HepG2 (cell line): ENCODE data around the gene HSD3B7. TPM values are rescaled to one million over a fixed set of nuclear protein-coding genes. Genes with fewer than 3 reads are reported as not detected.

Experiments
- ATAC-seq: fragments of 200-7000 bp; cut with Tn5 transposase; 3 replicates; pipeline ENCODE4 v1.9.1; 2020; ENCODE audit warnings: mild to moderate bottlenecking, moderate library complexity
- BruUV-seq: library from RNA; stranded (reverse); fragments of 400-500 nt; replicated peaks from 2 replicates; lab custom pipeline; 2021; lab: Mats Ljungman, UMichigan
- CTCF ChIA-PET: fragments of 300-600 bp; formaldehyde crosslinking; extraction: SDS; loops from one replicate; lab custom pipeline; 2021; ENCODE audit warnings: low total read pairs, inconsistent platforms, low intra/inter-chr PET ratio; lab: Yijun Ruan, JAX
- POLR2A ChIA-PET: fragments of 350-600 bp; sonication (Branson Sonifier 250); formaldehyde crosslinking; loops from one replicate; lab custom pipeline; 2020; ENCODE audit warnings: antibody characterized with exemption, inconsistent platforms; lab: Yijun Ruan, JAX
- DNase-seq: peaks from one replicate; pipeline ENCODE4 v3.0.0-alpha.2; 2015; ENCODE audit warnings: low spot score
- FAIRE-seq: peaks from 3 replicates; lab custom pipeline; 2011; peaks lifted over from hg19 to GRCh38; lab: Jason Lieb, UNC
- H2AFZ ChIP-seq: one replicate; pipeline ENCODE4 v1.6.1; 2011; ENCODE audit warnings: low read length, inconsistent platforms
- H3K27ac ChIP-seq: fragments of 300-600 bp; 3 replicates; pipeline ENCODE4 v1.8.0; 2011; ENCODE audit warnings: mixed run types, mild to moderate bottlenecking, mixed read lengths, low read length, inconsistent platforms; ENCODE audit not compliant: insufficient read depth; ENCODE audit errors: extremely low read length
- H3K27me3 ChIP-seq, 2 experiments: fragments of 200-600 bp in 1 of 2; 2 replicates in 1 of 2; 3 replicates in 1 of 2; pipeline versions ENCODE4 v1.6.0 to v1.8.0; 2011; ENCODE audit warnings: low read length in 2 of 2, mild to moderate bottlenecking in 2 of 2, moderate library complexity in 2 of 2, inconsistent platforms in 1 of 2; ENCODE audit not compliant: insufficient read depth in 2 of 2, control insufficient read depth in 1 of 2
- H3K36me3 ChIP-seq, 2 experiments: fragments of 200-600 bp in 1 of 2; replicated peaks in 1 of 2; 2 replicates in 1 of 2; 3 replicates in 1 of 2; pipeline versions ENCODE4 v1.5.1 to v1.8.0; 2011; ENCODE audit warnings: low read length in 2 of 2, inconsistent platforms in 1 of 2; ENCODE audit not compliant: insufficient read depth in 2 of 2, control insufficient read depth in 1 of 2
- H3K4me1 ChIP-seq: 2 replicates; pipeline ENCODE4 v1.5.1; 2012; ENCODE audit warnings: low read length, inconsistent platforms; ENCODE audit not compliant: insufficient read depth
- H3K4me2 ChIP-seq: 2 replicates; pipeline ENCODE4 v1.6.0; 2011; ENCODE audit warnings: low read depth, low read length, inconsistent platforms
- H3K4me3 ChIP-seq, 3 experiments: fragments of 200-600 bp in 1 of 3; sonication (generic), shearing (Covaris generic) in 1 of 3; replicated peaks in 1 of 3; 2 replicates each; pipeline ENCODE4 v1.5.1; 2011 to 2016; ENCODE audit warnings: low read length in 3 of 3, inconsistent platforms in 2 of 3, low read depth in 2 of 3, mild to moderate bottlenecking in 2 of 3, control low read depth in 1 of 3, mixed read lengths in 1 of 3; ENCODE audit not compliant: insufficient read depth in 1 of 3
- H3K79me2 ChIP-seq: one replicate; pipeline ENCODE4 v1.6.1; 2011; ENCODE audit warnings: low read length, inconsistent platforms; ENCODE audit not compliant: insufficient read depth
- H3K9ac ChIP-seq: 2 replicates; pipeline ENCODE4 v1.6.0; 2011; ENCODE audit warnings: mild to moderate bottlenecking, low read depth, low read length, inconsistent platforms; ENCODE audit not compliant: insufficient read depth
- H3K9me3 ChIP-seq: 2 replicates; pipeline ENCODE4 v1.5.1; 2012; ENCODE audit warnings: mild to moderate bottlenecking, low read length
- H4K20me1 ChIP-seq: 2 replicates; pipeline ENCODE4 v1.6.0; 2011; ENCODE audit warnings: inconsistent platforms, mild to moderate bottlenecking, low read length, moderate library complexity; ENCODE audit not compliant: insufficient read depth
- CBFB ChIP-seq: sonication (generic); formaldehyde crosslinking; IDR thresholded peaks from 2 replicates; pipeline ENCODE4 v1.4.0; 2020; ENCODE audit warnings: missing genetic modification reagents
- DNMT3B ChIP-seq: conservative IDR thresholded peaks from 2 replicates; pipeline ENCODE4 v1.6.1; 2016; ENCODE audit warnings: missing biosample characterization, control low read depth
- GPBP1L1 ChIP-seq: sonication (generic); formaldehyde crosslinking; IDR thresholded peaks from 2 replicates; pipeline ENCODE4 v1.5.0; 2020; ENCODE audit warnings: mild to moderate bottlenecking, missing genetic modification reagents
- MAFG ChIP-seq: sonication (generic); formaldehyde crosslinking; IDR thresholded peaks from 2 replicates; pipeline ENCODE4 v1.5.1; 2020; ENCODE audit warnings: mild to moderate bottlenecking, missing genetic modification reagents
- MED13 ChIP-seq: sonication (generic); formaldehyde crosslinking; IDR thresholded peaks from 2 replicates; pipeline ENCODE4 v1.5.0; 2020; ENCODE audit warnings: missing genetic modification reagents
- RFX3 ChIP-seq: IDR thresholded peaks from 2 replicates; pipeline ENCODE4 v1.6.1; 2016; ENCODE audit warnings: missing biosample characterization, missing genetic modification reagents
- RORA ChIP-seq: sonication (generic); formaldehyde crosslinking; IDR thresholded peaks from 2 replicates; pipeline ENCODE4 v1.5.0; 2020; ENCODE audit warnings: mild to moderate bottlenecking, missing genetic modification reagents, moderate library complexity
- SIN3B ChIP-seq: fragments of 150-350 bp; IDR thresholded peaks from 2 replicates; pipeline ENCODE4 v1.6.1; 2014; ENCODE audit warnings: low read length
- THAP9 ChIP-seq: sonication (generic); formaldehyde crosslinking; IDR thresholded peaks from 2 replicates; pipeline ENCODE4; 2020; ENCODE audit warnings: missing genetic modification reagents, mild to moderate bottlenecking, borderline replicate concordance
- ZFAT ChIP-seq: sonication (generic); formaldehyde crosslinking; conservative IDR thresholded peaks from 2 replicates; pipeline ENCODE4 v1.8.1; 2023; ENCODE audit warnings: missing genetic modification reagents, inconsistent platforms
- ZMAT5 ChIP-seq: sonication (generic); formaldehyde crosslinking; IDR thresholded peaks from 2 replicates; pipeline ENCODE4 v1.5.0; 2020; ENCODE audit warnings: mild to moderate bottlenecking, low read depth, missing genetic modification reagents, borderline replicate concordance
- ZNF512 ChIP-seq: sonication (generic); formaldehyde crosslinking; IDR thresholded peaks from 2 replicates; pipeline ENCODE4 v1.4.0; 2020; ENCODE audit warnings: mild to moderate bottlenecking, missing genetic modification reagents
- ZNF609 ChIP-seq: sonication (generic); formaldehyde crosslinking; IDR thresholded peaks from 2 replicates; pipeline ENCODE4 v1.4.0; 2020; ENCODE audit warnings: mild to moderate bottlenecking, missing genetic modification reagents, borderline replicate concordance
- WGBS: methylation state at CpG from one replicate; pipeline ENCODE4 v1.1.6; 2017; ENCODE audit warnings: low lambda C conversion rate; 5-methylcytosine and 5-hydroxymethylcytosine counted together
- in situ Hi-C: cut with HindIII; loops from 2 replicates; pipeline ENCODE4 v1.10.0; 2017; ENCODE audit warnings: low pct_unique_long_range_greater_than_20kb; ENCODE audit not compliant: extremely low pct_ligation_motif_present
- intact Hi-C: fragments of 100-400 bp; cut with micrococcal nuclease; formaldehyde crosslinking; loops from one replicate; pipeline ENCODE4 v1.10.0; 2022; ENCODE audit not compliant: unreplicated experiment
- polyA plus RNA-seq, 8 experiments: library from polyadenylated mRNA; depleted of rRNA in 3 of 8; stranded (reverse) in 7 of 8; unstranded in 1 of 8; fragments of >200 nt; fragmentation: Illumina TruSeq in 4 of 8; extraction: Trizol in 4 of 8; gene quantifications; 2 replicates each; pipeline versions ENCODE4 v1.2.1 to v1.2.3, GENCODE V29; 2011 to 2016; ENCODE audit warnings: low read depth in 4 of 8, missing spikeins in 1 of 8, mixed read lengths in 1 of 8; ENCODE audit not compliant: insufficient read depth in 1 of 8
- total RNA-seq, 5 experiments: library from RNA; depleted of rRNA; stranded (reverse); fragments of >200 nt; fragmentation: Illumina TruSeq; extraction: Trizol; gene quantifications; 2 replicates each; pipeline ENCODE4 v1.2.3, GENCODE V29; 2016; ENCODE audit warnings: low read depth in 1 of 5

HSD3B7 gene
- total and polyA plus RNA-seq, 2 of the 13 experiments (the other 11 are each of a cell fraction or from before 2014, with no cell fraction given) = 32.9 to 69.7 TPM

GRCh38 chr16:30980434-30980833, 4.6 kb upstream of the HSD3B7 start (continued):
- no peak for TF ChIP-seq ZFAT (CRISPR knock-in tag)
- TF ChIP-seq ZMAT5 = no peak
- no peak for TF ChIP-seq RFX3 (CRISPR knock-in tag)
- no peak for TF ChIP-seq SIN3B
- TF ChIP-seq MED13 (CRISPR knock-in tag) = no peak
- no peak for TF ChIP-seq DNMT3B (CRISPR knock-in tag)
- no peak for TF ChIP-seq CBFB (CRISPR knock-in tag)
- TF ChIP-seq THAP9 = no peak

- POLR2A ChIA-PET = interaction anchor here (1.4 kb wide), 1 partner anchor 18 kb away, joined by 3 read pairs; no protein-coding TSS in a partner anchor
- in situ Hi-C loops (loop anchor here (25.0 kb wide), 1 partner anchor 731 kb away; a partner anchor contains a TSS), intact Hi-C loops (loop anchor here (10.0 kb wide), 1 partner anchor 884 kb away; no protein-coding TSS in a partner anchor)
- no peak for TF ChIP-seq RORA
- TF ChIP-seq GPBP1L1 = no peak
- TF ChIP-seq ZNF609 (CRISPR knock-in tag) = no peak
- TF ChIP-seq ZNF512 = no peak
- TF ChIP-seq MAFG (CRISPR knock-in tag) = no peak
Measured at GRCh38 chr16:30980959-30981358, 4.0 kb upstream of the HSD3B7 start.

More at GRCh38 chr16:30980959-30981358, 4.0 kb upstream of the HSD3B7 start:
- H3K4me2 ChIP-seq = no peak overlapping the region
- no peak overlapping the region for H3K9ac ChIP-seq
- no peaks in the 10 kb centered on the region for H3K27me3 ChIP-seq
- WGBS = 97% methylated on average over 14 of the region's 14 CpGs
- H2AFZ ChIP-seq = no peak overlapping the region
- FAIRE-seq = no peak
- H3K79me2 ChIP-seq = no peaks in the 10 kb centered on the region
- H3K27ac ChIP-seq = no peak overlapping the region
- peaks cover 9% of the 10 kb centered on the region for H3K4me1 ChIP-seq
- BruUV-seq = no TSS peak
- no peaks in the 10 kb centered on the region for H3K9me3 ChIP-seq
- DNase-seq = no peak
- ATAC-seq = no peak
- H4K20me1 ChIP-seq = no peaks in the 10 kb centered on the region; the same call in 1 of the 2 replicates
- H3K4me3 ChIP-seq = no peak overlapping the region
- CTCF ChIA-PET = no interaction called here
- H3K36me3 ChIP-seq = peaks cover 35 to 75% of the 10 kb centered on the region in 2 experiments
